Measurements from ENCODE around the gene RTCB.
"Not testable (repeated sequence)": the region's sequence is repeated elsewhere in the genome, so short reads cannot be mapped to it uniquely, and the experiment has no call there.

RTCB gene

GRCh38 chr22:32395107-32395506 lies 16.9 kb downstream of the RTCB start:
- in situ Hi-C loops (cut with MboI; ENCODE audit: low sequenced_read_pairs), result no loop called here

- in situ Hi-C loops (cut with MboI; ENCODE audit: low sequenced_read_pairs), result no loop called here
Measured at GRCh38 chr22:32389685-32390084, 22.4 kb downstream of the RTCB start.

- in situ Hi-C loops (cut with MboI; ENCODE audit: low sequenced_read_pairs), result no loop called here
Measured at GRCh38 chr22:32385681-32386080, 26.4 kb downstream of the RTCB start.

GRCh38 chr22:32380991-32381390 lies 31.1 kb downstream of the RTCB start:
- in situ Hi-C loops (cut with MboI; ENCODE audit: low sequenced_read_pairs), result no loop called here

GRCh38 chr22:32378707-32379272 lies 33.3 kb downstream of the RTCB start:
- in situ Hi-C loops (cut with MboI; ENCODE audit: low sequenced_read_pairs), result no loop called here

GRCh38 chr22:32376681-32377080 lies 35.4 kb downstream of the RTCB start:
- in situ Hi-C loops (cut with MboI; ENCODE audit: low sequenced_read_pairs), result no loop called here

GRCh38 chr22:32375678-32376450 lies 36.2 kb downstream of the RTCB start:
- in situ Hi-C loops (cut with MboI; ENCODE audit: low sequenced_read_pairs), result no loop called here

- in situ Hi-C loops (cut with MboI; ENCODE audit: low sequenced_read_pairs), result no loop called here
Measured at GRCh38 chr22:32364210-32364609, 47.8 kb downstream of the RTCB start.

- in situ Hi-C loops (cut with MboI; ENCODE audit: low sequenced_read_pairs), result no loop called here
Measured at GRCh38 chr22:32361257-32361656, 50.8 kb downstream of the RTCB start.

- in situ Hi-C loops (cut with MboI; ENCODE audit: low sequenced_read_pairs), result not testable (repeated sequence)
Measured at GRCh38 chr22:32360096-32360495, 52.0 kb downstream of the RTCB start.

- in situ Hi-C loops (cut with MboI; ENCODE audit: low sequenced_read_pairs), result not testable (repeated sequence)
Measured at GRCh38 chr22:32357567-32357966, 54.5 kb downstream of the RTCB start, which contains the start of gene RFPL3. RFPL3 (plus strand) TSS chr22:32357867; CDS start chr22:32358072, 205 bp downstream.

- in situ Hi-C loops (cut with MboI; ENCODE audit: low sequenced_read_pairs), result no loop called here
Measured at GRCh38 chr22:32355760-32356159, 56.3 kb downstream of the RTCB start.

- in situ Hi-C loops (cut with MboI; ENCODE audit: low sequenced_read_pairs), result no loop called here
Measured at GRCh38 chr22:32354360-32355351, 57.4 kb downstream of the RTCB start.

GRCh38 chr22:32353840-32354239 lies 58.2 kb downstream of the RTCB start:
- in situ Hi-C loops (cut with MboI; ENCODE audit: low sequenced_read_pairs), result no loop called here

GRCh38 chr22:32353292-32353691 lies 58.8 kb downstream of the RTCB start:
- in situ Hi-C loops (cut with MboI; ENCODE audit: low sequenced_read_pairs), result no loop called here

GRCh38 chr22:32352681-32353080 lies 59.4 kb downstream of the RTCB start:
- in situ Hi-C loops (cut with MboI; ENCODE audit: low sequenced_read_pairs), result no loop called here

GRCh38 chr22:32351875-32352274 lies 60.2 kb downstream of the RTCB start:
- in situ Hi-C loops (cut with MboI; ENCODE audit: low sequenced_read_pairs), result not testable (repeated sequence)

- in situ Hi-C loops (cut with MboI; ENCODE audit: low sequenced_read_pairs), result no loop called here
Measured at GRCh38 chr22:32348031-32348611, 63.9 kb downstream of the RTCB start.

- in situ Hi-C loops (cut with MboI; ENCODE audit: low sequenced_read_pairs), result no loop called here
Measured at GRCh38 chr22:32343941-32344340, 68.1 kb downstream of the RTCB start.

- in situ Hi-C loops (cut with MboI; ENCODE audit: low sequenced_read_pairs), result no loop called here
Measured at GRCh38 chr22:32342977-32343376, 69.1 kb downstream of the RTCB start.
